T-helper 17 cell (primary cell): ENCODE measurements around the gene CSF2. TPM values are rescaled to one million over a fixed set of nuclear protein-coding genes. Genes with fewer than 3 reads are reported as not detected.

Experiments used
- ATAC-seq: fragments of 150-1000 bp; cut with Tn5 transposase; 2 replicates; pipeline ENCODE4 v1.10.0; 2021; ENCODE audit warnings: mild to moderate bottlenecking, moderate library complexity
- DNase-seq, 3 donors: peaks; one replicate each; pipeline versions ENCODE4 v3.0.0 to v3.0.0-alpha.2; 2020 to 2021
- H3K9me3 ChIP-seq: one replicate; pipeline ENCODE4 v1.7.0; 2013; ENCODE audit warnings: low read length, mild to moderate bottlenecking; ENCODE audit not compliant: control insufficient read depth, poor library complexity, severe bottlenecking
- H3K27ac Mint-ChIP-seq: one replicate; pipeline ENCODE4 v1.8.0; 2022; ENCODE audit warnings: mild to moderate bottlenecking, moderate library complexity, mixed read lengths
- H3K27me3 Mint-ChIP-seq: one replicate; pipeline ENCODE4 v1.8.0; 2022; ENCODE audit warnings: mixed read lengths
- H3K36me3 Mint-ChIP-seq: one replicate; pipeline ENCODE4 v1.8.0; 2022; ENCODE audit warnings: low read depth, mixed read lengths
- H3K4me1 Mint-ChIP-seq: one replicate; pipeline ENCODE4 v1.8.0; 2022; ENCODE audit warnings: mild to moderate bottlenecking, mixed read lengths
- H3K4me3 Mint-ChIP-seq: one replicate; pipeline ENCODE4 v1.8.0; 2022; ENCODE audit warnings: mild to moderate bottlenecking, moderate library complexity, mixed read lengths
- total RNA-seq, 4 donors: library from RNA in 2 of 4; stranded (reverse) in 2 of 4; gene quantifications; one replicate each; pipeline ENCODE4 v1.2.3 and lab custom pipeline; 2022 to 2026

The CSF2 gene
- total RNA-seq, 2 donors from 2014 or later: not detected

- Mint-ChIP-seq H3K27ac (peak overlapping the region; percentile 92), H3K27me3 (no peaks in the 10 kb centered on the region), H3K4me1 (peaks cover 60% of the 10 kb centered on the region), H3K4me3 (peak overlapping the region; percentile 52), H3K36me3 (no peaks in the 10 kb centered on the region)
- H3K9me3 ChIP-seq: no peaks in the 10 kb centered on the region
- ATAC-seq: no peak
- DNase-seq: peak in 1 of 3 donors; percentile 2
Measured at GRCh38 chr5:132057498-132058255, 15.9 kb upstream of the CSF2 start.

- H3K9me3 ChIP-seq: no peaks in the 10 kb centered on the region
- Mint-ChIP-seq H3K27ac (peak overlapping the region; percentile 92), H3K36me3 (no peaks in the 10 kb centered on the region), H3K27me3 (no peaks in the 10 kb centered on the region), H3K4me3 (peak overlapping the region; percentile 7), H3K4me1 (peaks cover 62% of the 10 kb centered on the region)
- DNase-seq: peak in 1 of 3 donors; percentile 4
- no peak for ATAC-seq
Measured at GRCh38 chr5:132058646-132059042, 14.9 kb upstream of the CSF2 start.

- peak; percentile 41 for ATAC-seq
- H3K27ac Mint-ChIP-seq: peak overlapping the region; percentile 92
- H3K36me3 Mint-ChIP-seq: no peaks in the 10 kb centered on the region
- H3K27me3 Mint-ChIP-seq: no peaks in the 10 kb centered on the region
- H3K4me1 Mint-ChIP-seq: peaks cover 62% of the 10 kb centered on the region
- H3K9me3 ChIP-seq: no peaks in the 10 kb centered on the region
- DNase-seq: peak in 1 of 3 donors; percentile 8
- peak overlapping the region; percentile 7 for H3K4me3 Mint-ChIP-seq
Measured at GRCh38 chr5:132059043-132059695, 14.4 kb upstream of the CSF2 start.

GRCh38 chr5:132059696-132060500 lies 13.7 kb upstream of the CSF2 start:
- H3K9me3 ChIP-seq: no peaks in the 10 kb centered on the region
- H3K4me1 Mint-ChIP-seq: peaks cover 59% of the 10 kb centered on the region
- peak overlapping the region; percentile 92 for H3K27ac Mint-ChIP-seq
- no peaks in the 10 kb centered on the region for H3K36me3 Mint-ChIP-seq
- peak in 1 of 3 donors; percentile 7 for DNase-seq
- H3K27me3 Mint-ChIP-seq: no peaks in the 10 kb centered on the region
- H3K4me3 Mint-ChIP-seq: peak overlapping the region; percentile 12
- no peak for ATAC-seq

- peaks cover 54% of the 10 kb centered on the region for H3K4me1 Mint-ChIP-seq
- H3K27me3 Mint-ChIP-seq: no peaks in the 10 kb centered on the region
- H3K27ac Mint-ChIP-seq: peak within 1 kb of the TSS; percentile 92
- ATAC-seq (no peak), DNase-seq (peak in 1 of 3 donors; percentile 5)
- H3K4me3 Mint-ChIP-seq: peak within 1 kb of the TSS; percentile 12
- H3K36me3 Mint-ChIP-seq: no peaks in the 10 kb centered on the region
- H3K9me3 ChIP-seq: no peaks in the 10 kb centered on the region
Measured at GRCh38 chr5:132060501-132061161, 13.0 kb upstream of the CSF2 start, which contains the start of gene IL3. Gene IL3 (plus strand): TSS chr5:132060655. CDS start chr5:132060707, 52 bp downstream.

- Mint-ChIP-seq H3K4me1 (peaks cover 38% of the 10 kb centered on the region), H3K27me3 (no peaks in the 10 kb centered on the region), H3K27ac (peak overlapping the region; percentile 4), H3K4me3 (no peak overlapping the region), H3K36me3 (no peaks in the 10 kb centered on the region)
- DNase-seq: peak; percentile 60 to 76 (median 66)
- ATAC-seq: peak; percentile 68
- H3K9me3 ChIP-seq: no peaks in the 10 kb centered on the region
Measured at GRCh38 chr5:132063090-132063911, 10.3 kb upstream of the CSF2 start.

GRCh38 chr5:132064140-132064539 lies 9.4 kb upstream of the CSF2 start:
- H3K9me3 ChIP-seq: no peaks in the 10 kb centered on the region
- H3K36me3 Mint-ChIP-seq: no peaks in the 10 kb centered on the region
- H3K27me3 Mint-ChIP-seq: no peaks in the 10 kb centered on the region
- DNase-seq: no peak
- ATAC-seq: no peak
- no peak overlapping the region for H3K4me3 Mint-ChIP-seq
- peaks cover 41% of the 10 kb centered on the region for H3K4me1 Mint-ChIP-seq
- H3K27ac Mint-ChIP-seq: peak overlapping the region; percentile 84

GRCh38 chr5:132064738-132065331 lies 8.8 kb upstream of the CSF2 start:
- peaks cover 36% of the 10 kb centered on the region for H3K4me1 Mint-ChIP-seq
- peak; percentile 63 to 76 (median 64) for DNase-seq
- no peak overlapping the region for H3K4me3 Mint-ChIP-seq
- peak overlapping the region; percentile 84 for H3K27ac Mint-ChIP-seq
- no peaks in the 10 kb centered on the region for H3K27me3 Mint-ChIP-seq
- peak; percentile 76 for ATAC-seq
- no peaks in the 10 kb centered on the region for H3K9me3 ChIP-seq
- H3K36me3 Mint-ChIP-seq: no peaks in the 10 kb centered on the region

- DNase-seq: peak in 2 of 3 donors; percentile 30 to 35
- Mint-ChIP-seq H3K27me3 (no peaks in the 10 kb centered on the region), H3K36me3 (no peaks in the 10 kb centered on the region), H3K27ac (peak overlapping the region; percentile 84), H3K4me1 (peaks cover 32% of the 10 kb centered on the region), H3K4me3 (no peak overlapping the region)
- no peaks in the 10 kb centered on the region for H3K9me3 ChIP-seq
- ATAC-seq: peak; percentile 50
Measured at GRCh38 chr5:132065351-132065937, 8.1 kb upstream of the CSF2 start.

GRCh38 chr5:132065951-132066701 lies 7.5 kb upstream of the CSF2 start:
- H3K9me3 ChIP-seq: no peaks in the 10 kb centered on the region
- Mint-ChIP-seq H3K36me3 (no peaks in the 10 kb centered on the region), H3K27ac (peak overlapping the region; percentile 84), H3K4me3 (no peak overlapping the region), H3K27me3 (no peaks in the 10 kb centered on the region), H3K4me1 (peaks cover 31% of the 10 kb centered on the region)
- DNase-seq (no peak), ATAC-seq (no peak)

GRCh38 chr5:132066871-132067270 lies 6.7 kb upstream of the CSF2 start:
- H3K9me3 ChIP-seq: no peaks in the 10 kb centered on the region
- H3K27me3 Mint-ChIP-seq: no peaks in the 10 kb centered on the region
- no peak for DNase-seq
- H3K36me3 Mint-ChIP-seq: no peaks in the 10 kb centered on the region
- H3K4me1 Mint-ChIP-seq: peaks cover 35% of the 10 kb centered on the region
- no peak for ATAC-seq
- H3K27ac Mint-ChIP-seq: no peak overlapping the region
- no peak overlapping the region for H3K4me3 Mint-ChIP-seq
